Left lobe of liver (tissue), 2 donors: ENCODE data around the gene IRF7. TPM values are rescaled to one million over a fixed set of nuclear protein-coding genes. Genes with fewer than 3 reads are reported as not detected.

Experiments
- ATAC-seq: fragments of 200-7000 bp; cut with Tn5 transposase; one replicate; pipeline ENCODE4 v1.9.1; 2020; ENCODE audit warnings: mild to moderate bottlenecking, moderate library complexity
- DNase-seq: peaks from one replicate; pipeline ENCODE4 v3.0.0-alpha.2; 2020; ENCODE audit warnings: low spot score
- total RNA-seq: library from RNA; stranded (reverse); gene quantifications from one replicate; pipeline ENCODE4 v1.2.1, GENCODE V29; 2021
- donor health status: DM: no; HTN: no; CAD: no; lungs with moderate emphysema.
- donor health status: DM: no; HTN: yes; CAD: no.

IRF7 gene
- total RNA-seq, 1 donor from 2014 or later: 38.5 TPM

DNA sequence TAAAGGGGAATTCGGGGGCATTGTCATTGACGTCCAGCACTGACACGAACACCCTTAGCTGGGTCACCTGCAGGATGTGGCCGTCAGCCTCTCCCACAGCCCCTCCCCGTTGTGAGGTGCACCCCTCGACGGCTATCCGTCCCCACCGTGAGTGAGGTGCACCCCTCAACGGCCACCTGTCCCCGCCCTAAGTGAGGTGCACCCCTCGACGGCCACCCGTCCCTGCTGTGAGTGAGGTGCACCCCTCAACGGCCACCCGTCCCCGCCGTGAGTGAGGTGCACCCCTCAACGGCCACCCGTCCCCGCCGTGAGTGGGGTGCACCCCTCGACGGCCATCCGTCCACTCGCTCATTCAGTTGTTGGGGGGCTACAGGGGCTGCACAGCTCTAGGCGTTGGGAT is 6.1 kb upstream of the IRF7 start:
- DNase-seq: no peak

GRCh38 chr11:620935-621814 is 5.4 kb upstream of the IRF7 start:
- no peak for DNase-seq
- ATAC-seq: no peak

More for the DNA sequence above, 6.1 kb upstream of the IRF7 start:
- no peak for ATAC-seq

GRCh38 chr11:620201-620600 is 4.5 kb upstream of the IRF7 start:
- no peak for DNase-seq

GRCh38 chr11:619628-620050 is 3.9 kb upstream of the IRF7 start:
- peak; percentile 48 for DNase-seq

More at GRCh38 chr11:620201-620600, 4.5 kb upstream of the IRF7 start:
- no peak for ATAC-seq

GRCh38 chr11:618856-619627 is 3.3 kb upstream of the IRF7 start:
- no peak for DNase-seq

More at GRCh38 chr11:619628-620050, 3.9 kb upstream of the IRF7 start:
- ATAC-seq: no peak

GRCh38 chr11:617912-618682 is 2.3 kb upstream of the IRF7 start:
- peak; percentile 51 for DNase-seq
- no peak for ATAC-seq

More at GRCh38 chr11:618856-619627, 3.3 kb upstream of the IRF7 start:
- ATAC-seq: no peak

DNA sequence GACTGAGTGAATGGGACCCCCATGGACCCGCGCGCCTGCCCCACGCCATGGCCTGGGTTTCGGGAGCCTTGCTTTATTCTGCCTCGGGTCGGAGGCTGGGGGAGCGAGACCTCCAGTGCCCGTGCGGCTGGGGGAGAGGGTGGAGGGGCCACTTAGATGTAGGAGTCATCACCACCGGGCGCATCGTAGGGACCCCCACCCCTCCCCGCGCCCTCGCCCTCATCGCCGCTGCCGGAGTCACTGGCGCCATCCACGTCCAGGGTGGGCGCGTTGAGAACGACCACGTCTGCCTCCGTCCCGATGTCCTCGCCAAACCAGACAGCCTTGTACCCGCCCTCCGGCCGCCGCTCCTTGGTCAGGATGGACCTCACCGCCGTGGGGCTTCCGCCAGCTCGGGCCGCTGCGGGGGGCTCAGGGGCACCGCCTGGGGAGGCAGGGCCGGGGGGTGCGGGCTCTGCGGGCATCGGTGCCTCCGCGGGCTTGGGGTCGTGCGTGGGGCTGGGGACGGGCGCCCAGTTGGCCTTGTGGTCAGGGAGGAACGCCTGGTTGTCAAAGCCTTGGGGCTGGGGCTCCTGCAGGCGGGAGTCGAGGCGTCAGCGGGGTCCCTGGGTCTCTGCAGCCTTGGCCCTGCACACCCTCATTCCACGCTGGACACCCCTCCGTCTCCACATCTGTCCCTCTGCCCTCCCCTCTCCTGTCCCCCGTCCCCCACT is 1.6 kb upstream of the IRF7 start:
- DNase-seq: peak; percentile 52
- ATAC-seq: no peak

GRCh38 chr11:616320-617198 is 809 bp upstream of the IRF7 start:
- no peak for ATAC-seq
- DNase-seq: peak; percentile 59

DNA sequence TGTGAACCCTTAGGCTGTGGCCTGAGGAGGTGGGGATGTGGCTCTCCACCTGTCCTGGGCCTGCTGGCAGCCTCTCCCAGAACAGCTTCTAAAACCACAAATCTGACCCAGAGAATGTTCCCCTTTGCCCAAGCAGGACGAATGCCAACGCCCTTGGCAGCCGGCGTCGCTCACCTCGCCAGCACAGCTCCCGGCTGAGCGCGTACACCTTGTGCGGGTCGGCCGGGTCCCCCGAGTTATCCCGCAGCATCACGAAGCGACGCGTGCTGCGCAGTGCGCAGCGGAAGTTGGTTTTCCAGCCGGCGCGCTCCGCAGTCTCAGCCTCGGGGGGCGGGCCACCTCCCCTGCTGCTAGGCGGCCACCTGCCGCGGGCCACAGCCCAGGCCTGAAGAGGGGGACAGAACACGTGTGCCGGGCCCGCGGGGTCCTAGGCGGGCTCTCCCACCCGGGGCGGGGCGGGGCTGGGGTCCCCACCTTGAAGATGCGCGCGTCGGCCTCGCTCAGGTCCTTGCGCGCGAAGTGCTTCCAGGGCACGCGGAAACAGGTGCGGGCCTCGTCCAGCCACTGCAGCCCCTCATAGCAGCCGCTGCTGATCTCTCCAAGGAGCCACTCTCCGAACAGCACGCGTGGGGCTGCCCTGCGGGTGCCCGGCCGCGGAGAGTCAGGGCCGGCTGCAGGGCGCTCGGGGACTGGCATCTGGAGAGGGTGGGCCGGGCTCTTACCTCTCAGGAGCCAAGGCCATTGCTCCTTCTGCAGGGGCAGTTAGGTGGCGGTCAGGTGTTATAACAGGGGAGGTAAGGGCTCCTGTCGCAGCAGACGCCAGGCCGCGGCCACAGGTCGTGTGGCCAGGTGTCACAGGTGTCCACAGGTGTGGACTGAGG is 887 bp downstream of the IRF7 start:
- DNase-seq: peak; percentile 93
- peak; percentile 46 for ATAC-seq

GRCh38 chr11:614021-614622 is 1.6 kb downstream of the IRF7 start:
- DNase-seq (no peak), ATAC-seq (no peak)

DNA sequence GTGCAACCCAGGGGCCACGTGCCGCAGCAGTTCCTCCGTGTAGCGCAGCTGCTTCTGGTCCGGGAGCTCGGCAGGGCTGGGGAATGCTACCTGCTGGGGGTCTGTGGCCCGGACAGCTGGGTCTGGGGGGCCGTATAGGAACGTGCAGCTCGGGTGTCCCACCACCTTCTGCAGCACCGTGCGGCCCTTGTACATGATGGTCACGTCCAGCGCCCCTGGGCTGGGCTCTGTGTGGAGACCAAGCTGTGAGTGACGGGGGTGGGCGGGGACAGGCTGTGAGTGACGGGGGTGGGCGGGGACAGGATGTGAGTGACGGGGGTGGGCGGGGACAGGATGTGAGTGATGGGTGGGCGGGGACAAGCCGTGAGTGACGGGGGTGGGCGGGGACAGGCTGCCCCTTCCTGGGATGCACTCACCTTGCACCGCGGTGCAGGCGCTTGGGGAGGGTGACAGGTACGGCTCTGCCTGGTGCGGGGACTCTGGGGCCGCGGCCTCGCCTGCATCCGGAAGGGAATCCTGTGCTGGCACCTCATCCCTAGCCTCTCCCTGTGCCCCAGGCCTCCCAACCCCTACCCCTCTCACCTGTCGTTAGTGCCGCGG is 2.3 kb downstream of the IRF7 start:
- ATAC-seq (peak; percentile 27), DNase-seq (peak; percentile 79)

DNA sequence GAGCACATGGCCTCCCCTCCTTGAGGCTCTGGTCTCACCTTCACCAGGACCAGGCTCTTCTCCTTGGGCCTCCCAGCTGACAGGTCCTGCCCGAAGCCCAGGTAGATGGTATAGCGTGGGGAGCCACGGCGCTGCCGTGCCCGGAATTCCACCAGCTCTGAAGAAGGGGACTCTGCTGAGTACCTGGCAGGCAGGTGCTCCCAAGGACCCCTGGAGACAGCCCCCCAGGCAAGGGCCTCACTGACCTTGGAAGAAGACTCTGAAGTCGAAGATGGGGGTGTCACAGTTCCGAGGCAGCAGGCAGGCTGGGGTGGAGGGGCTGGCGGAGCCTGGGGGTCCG is 2.8 kb downstream of the IRF7 start:
- no peak for ATAC-seq

DNA sequence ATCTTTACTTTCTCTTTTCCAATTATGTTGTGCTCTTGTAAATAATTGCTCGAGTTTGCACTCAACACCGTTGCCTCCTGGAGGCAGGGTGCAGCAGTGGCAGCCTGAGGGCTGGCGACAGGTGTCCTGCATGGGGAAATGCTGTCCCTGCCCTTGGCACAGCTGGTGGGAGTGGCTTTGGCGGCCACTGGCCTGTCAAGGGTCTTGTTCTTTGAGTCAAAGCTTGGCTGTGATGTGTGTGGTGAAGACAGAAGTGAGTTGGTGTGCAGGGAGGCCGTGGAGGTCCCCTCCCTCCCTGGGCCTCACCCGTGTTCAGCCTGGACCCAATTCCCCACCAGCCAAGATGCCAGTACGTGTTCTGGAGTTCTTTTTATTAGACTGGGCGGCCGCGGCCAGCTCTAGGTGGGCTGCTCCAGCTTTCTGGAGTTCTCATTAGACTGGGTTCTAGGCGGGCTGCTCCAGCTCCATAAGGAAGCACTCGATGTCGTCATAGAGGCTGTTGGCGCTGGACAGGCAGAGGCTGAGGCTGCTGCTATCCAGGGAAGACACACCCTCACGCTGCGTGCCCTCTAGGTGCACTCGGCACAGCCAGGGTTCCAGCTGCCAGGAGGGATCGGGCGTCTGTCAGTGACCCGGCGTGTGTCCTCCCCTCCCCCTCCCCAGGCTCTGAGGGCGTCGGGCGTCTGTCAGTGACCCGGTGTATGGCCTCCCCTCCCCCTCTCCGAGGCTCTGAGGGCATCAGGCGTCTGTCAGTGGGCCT is 3.4 kb downstream of the IRF7 start:
- DNase-seq (peak; percentile 89), ATAC-seq (peak; percentile 41)

More for the DNA sequence above, 2.8 kb downstream of the IRF7 start:
- DNase-seq: no peak

DNA sequence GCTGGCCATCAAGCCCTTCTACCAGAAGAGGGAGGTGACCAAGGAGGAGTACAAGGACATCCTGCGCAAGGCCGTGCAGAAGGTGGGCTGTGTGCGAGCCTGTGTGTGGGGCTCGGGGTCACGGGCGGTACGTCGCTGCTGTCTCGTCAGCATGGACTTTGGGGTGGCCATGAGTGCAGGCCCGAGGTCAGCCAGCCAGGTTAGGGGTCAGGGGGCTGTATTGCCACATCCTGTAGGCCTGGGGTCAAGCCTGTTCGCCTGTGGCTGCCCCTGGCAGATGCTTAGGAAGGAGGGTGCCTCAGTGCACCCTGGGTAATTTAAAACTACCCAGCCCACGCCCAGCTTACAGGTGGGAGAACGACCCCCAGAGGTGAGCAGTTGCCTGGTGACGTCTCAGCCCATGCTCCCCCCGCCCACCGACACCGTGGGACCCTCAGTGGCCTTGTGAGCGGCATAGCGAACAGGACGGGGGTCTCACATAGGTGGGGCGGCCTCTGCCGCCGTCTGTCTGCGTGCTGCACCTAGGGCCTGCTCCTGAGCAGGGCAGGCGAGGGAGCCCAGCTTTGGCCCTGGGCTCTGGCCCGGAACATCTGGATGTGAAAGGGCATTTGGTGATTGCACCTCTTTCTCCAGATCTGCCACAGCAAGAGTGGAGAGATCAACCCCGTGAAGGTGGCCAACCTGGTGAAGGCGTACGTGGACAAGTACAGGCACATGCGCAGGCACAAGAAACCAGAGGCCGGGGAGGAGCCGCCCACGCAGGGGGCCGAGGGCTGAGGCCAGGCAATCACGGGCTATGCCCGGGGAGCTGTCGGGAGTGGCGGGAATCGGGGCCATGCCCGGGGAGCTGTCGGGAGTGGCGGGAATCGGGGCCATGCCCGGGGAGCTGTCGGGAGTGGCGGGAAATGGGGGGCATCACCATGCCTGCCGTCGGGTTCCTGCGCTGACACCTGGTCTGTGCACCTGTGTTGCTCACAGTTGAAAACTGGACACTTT is 4.5 kb downstream of the IRF7 start:
- DNase-seq (peak; percentile 82), ATAC-seq (peak; percentile 0)

DNA sequence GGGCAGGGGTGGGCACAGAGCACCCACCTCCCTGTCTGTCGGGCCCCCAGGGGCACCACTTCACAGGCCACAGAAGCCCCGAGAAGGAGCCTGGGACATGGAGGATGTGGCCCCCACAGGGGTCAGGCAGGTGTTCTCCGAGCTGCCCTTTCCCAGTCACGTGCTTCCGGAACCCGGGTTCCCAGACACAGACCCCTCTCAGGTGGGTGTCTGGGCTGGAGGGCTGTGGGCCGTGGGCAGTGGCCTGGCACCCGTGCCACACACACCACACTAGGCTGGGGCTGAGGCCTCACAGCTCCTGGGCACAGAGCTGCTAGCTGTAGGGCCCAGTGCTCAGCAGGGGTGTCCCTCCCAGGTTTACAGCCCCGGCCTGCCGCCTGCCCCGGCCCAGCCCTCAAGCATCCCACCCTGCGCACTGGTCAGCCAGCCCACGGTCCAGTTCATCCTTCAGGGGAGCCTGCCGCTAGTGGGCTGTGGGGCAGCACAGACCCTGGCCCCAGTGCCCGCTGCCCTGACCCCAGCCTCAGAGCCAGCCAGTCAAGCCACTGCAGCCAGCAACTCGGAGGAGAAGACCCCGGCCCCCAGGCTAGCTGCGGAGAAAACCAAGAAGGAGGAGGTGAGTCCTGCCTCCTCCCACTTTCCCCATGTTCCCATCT is 5.5 kb downstream of the IRF7 start:
- no peak for ATAC-seq
- no peak for DNase-seq
